ENCODE results near the gene DESI1.
"Not testable (repeated sequence)": the region's sequence is repeated elsewhere in the genome, so short reads cannot be mapped to it uniquely, and the experiment has no call there.

DNA sequence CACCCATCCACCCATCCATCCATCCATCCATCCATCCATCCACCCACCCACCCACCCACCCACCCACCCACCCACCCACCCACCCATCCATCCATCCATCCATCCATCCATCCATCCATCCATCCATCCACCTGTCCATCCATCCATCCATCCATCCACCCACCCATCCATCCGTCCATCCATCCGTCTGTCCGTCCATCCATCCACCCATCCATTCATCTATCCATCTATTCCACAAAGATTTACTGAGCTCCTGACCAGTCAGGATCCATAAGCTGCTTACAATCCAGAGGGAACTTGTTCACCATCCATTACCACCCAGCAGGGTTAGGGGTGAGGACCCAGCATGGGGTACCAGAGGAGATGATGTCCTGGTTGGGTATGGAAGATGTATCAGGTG, 48.5 kb downstream of the DESI1 start:
- TF ChIP-seq CTCF, POLR2A (IDR thresholded peaks at IDR 0.05): not testable (repeated sequence)

All from uterus (tissue), 2 donors.